HL-60/S4 treated with retinoic acid at 250 ng/mL for 4 days and 3 days (cell line): ENCODE results near the gene CWC22.

ENCODE experiments used
- in situ Hi-C: fragments of 300-500 bp; cut with MboI; formaldehyde crosslinking; loops from 2 replicates; pipeline ENCODE4 v1.7.0; 2022; ENCODE audit warnings: low sequenced_read_pairs

Gene CWC22

DNA sequence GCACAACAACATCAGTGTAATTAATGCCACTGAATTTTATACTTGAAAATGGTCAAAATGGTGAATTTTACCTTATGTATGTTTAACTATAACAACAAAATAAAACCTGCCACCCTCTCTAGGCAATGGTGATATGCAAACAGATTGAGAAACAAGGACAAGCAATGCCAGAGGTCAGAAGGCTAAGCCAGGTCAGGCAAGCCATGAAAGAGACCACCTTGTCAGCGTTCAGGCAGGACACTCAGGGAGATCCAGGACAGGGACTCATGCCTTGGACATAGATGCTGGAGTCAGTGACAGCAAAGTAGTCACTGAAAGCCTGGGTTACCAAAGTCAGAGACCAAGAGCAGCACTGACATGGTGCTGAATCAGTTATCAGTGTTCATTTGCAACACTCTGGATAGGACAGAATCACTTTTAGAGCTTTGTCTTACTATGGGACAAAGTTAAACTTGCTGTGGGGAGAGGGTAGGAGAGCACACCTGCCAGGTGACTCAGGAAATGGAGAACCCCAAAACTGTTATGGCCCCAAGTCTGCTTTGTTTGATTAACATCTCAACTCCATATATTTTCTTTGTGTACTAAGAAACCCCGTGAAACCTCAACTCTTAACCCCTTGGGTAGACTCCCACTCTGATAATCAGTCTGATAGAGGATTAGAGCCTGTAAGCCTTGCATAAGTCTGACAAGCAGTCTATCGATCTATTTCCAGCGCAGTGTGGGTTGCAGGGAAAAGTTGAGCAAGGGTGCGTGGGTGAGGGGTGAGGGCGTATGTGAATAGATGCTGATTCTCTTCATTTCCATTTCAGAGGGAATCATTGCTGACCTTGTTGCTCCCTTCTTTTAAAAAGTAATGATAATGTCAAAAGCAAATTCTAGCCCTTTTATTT, 97.0 kb downstream of the CWC22 start:
- in situ Hi-C loops, result no loop called here

DNA sequence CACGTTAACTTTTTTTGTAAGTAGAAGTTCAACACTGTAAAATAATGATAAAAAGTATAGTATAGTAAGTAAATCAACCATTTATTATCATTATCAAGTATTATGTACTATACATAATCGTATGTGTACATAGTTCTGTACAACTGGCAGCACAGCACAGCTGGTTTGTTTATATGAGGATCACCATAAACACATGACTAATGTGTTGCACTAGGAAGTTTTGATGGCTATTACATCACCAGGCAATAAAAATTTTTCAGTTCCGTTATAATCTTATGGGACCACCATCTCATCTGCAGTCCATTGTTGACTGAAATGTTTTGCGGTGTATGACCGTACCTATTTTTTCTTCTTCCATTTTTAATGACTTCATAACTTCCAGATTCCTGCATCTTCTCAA, 106.4 kb downstream of the CWC22 start:
- in situ Hi-C loops, result no loop called here

DNA sequence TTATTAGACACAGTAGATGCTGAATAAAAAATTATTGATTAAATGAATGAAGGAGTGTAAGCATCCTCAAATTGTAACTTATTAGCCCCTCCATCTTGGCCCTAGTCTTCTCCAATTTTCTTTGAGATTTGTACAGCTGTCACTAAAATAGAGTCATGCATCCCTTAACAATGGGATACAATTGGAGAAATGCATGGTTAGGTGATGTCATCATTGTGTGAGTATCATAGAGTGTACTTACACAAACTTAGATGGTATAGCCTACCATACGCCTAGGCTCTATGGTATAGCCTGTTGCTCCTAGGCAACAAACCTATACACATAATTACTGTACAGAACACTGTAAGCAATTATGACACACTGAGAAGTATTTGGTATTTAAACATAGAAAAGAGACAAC, 107.4 kb downstream of the CWC22 start:
- in situ Hi-C loops, result no loop called here

DNA sequence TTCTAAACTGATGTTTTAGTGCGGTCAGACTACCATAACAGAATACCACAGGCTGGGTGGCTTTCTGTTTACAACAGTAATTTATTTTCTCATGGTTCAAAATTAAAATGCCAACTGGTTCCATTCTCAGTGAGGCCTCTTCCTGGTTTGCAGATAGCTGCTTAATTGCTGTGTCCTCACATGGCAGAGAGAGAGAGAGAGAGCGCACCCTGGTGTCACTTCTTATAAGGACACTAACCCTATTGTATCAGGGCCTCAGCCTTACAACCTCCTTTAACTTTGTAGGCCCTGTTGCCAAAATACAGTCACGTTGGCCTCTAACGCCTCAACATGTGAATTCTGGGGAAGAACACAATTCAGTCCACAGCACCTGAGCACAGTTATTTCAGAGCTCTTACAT, 108.2 kb downstream of the CWC22 start:
- in situ Hi-C loops, result no loop called here
